K562 (cell line): ENCODE measurements around the gene TMEM126B. TPM values are rescaled to one million over a fixed set of nuclear protein-coding genes. Genes with fewer than 3 reads are reported as not detected.

Source experiments
- ATAC-seq: fragments of 200-7000 bp; cut with Tn5 transposase; 3 replicates; pipeline ENCODE4 v1.9.1; 2020; ENCODE audit warnings: moderate library complexity
- BruUV-seq: library from RNA; stranded (reverse); fragments of 400-500 nt; replicated peaks from 2 replicates; lab custom pipeline; 2021; lab: Mats Ljungman, UMichigan
- CTCF ChIA-PET: fragments of 300-600 bp; formaldehyde crosslinking; extraction: SDS; loops from one replicate; lab custom pipeline; 2021; ENCODE audit warnings: low intra/inter-chr PET ratio; lab: Yijun Ruan, JAX
- POLR2A ChIA-PET: fragments of 300-600, 350-650 bp; sonication (Branson Sonifier 250); formaldehyde crosslinking; extraction: SDS; loops from one replicate; lab custom pipeline; 2021; ENCODE audit warnings: antibody characterized with exemption, inconsistent platforms; lab: Yijun Ruan, JAX
- DNase-seq, 4 experiments: peaks; one replicate each; pipeline versions ENCODE4 v3.0.0 to v3.0.0-alpha.2; 2011 to 2018; ENCODE audit warnings: low spot score in 3 of 4, mixed read lengths in 3 of 4; ENCODE audit errors: extremely low read depth in 1 of 4
- FAIRE-seq: peaks from 2 replicates; lab custom pipeline; 2011; peaks lifted over from hg19 to GRCh38; lab: Jason Lieb, UNC
- H2AFZ ChIP-seq: 2 replicates; pipeline ENCODE4 v1.6.0; 2011; ENCODE audit warnings: low read depth, low read length, control low read depth, inconsistent platforms
- H3K27ac ChIP-seq: fragments of 200-600 bp; 3 replicates; pipeline ENCODE4 v1.8.0; 2011; ENCODE audit warnings: low read depth, mild to moderate bottlenecking, control low read depth, inconsistent platforms, low read length, moderate library complexity, mixed read lengths; ENCODE audit errors: extremely low read depth
- H3K27me3 ChIP-seq, 2 experiments: fragments of 300-600 bp in 1 of 2; 2 replicates in 1 of 2; 3 replicates in 1 of 2; pipeline versions ENCODE4 v1.6.0 to v1.8.0; 2011; ENCODE audit warnings: inconsistent platforms in 2 of 2, low read length in 2 of 2, mild to moderate bottlenecking in 1 of 2, mixed read lengths in 1 of 2, moderate library complexity in 1 of 2; ENCODE audit not compliant: control insufficient read depth in 2 of 2, insufficient read depth in 2 of 2
- H3K36me3 ChIP-seq: fragments of 300-600 bp; 3 replicates; pipeline ENCODE4 v1.8.0; 2011; ENCODE audit warnings: mild to moderate bottlenecking, low read length, inconsistent platforms; ENCODE audit not compliant: control insufficient read depth, insufficient read depth
- H3K4me1 ChIP-seq, 2 experiments: fragments of 200-600 bp in 1 of 2; replicated peaks in 1 of 2; 2 replicates in 1 of 2; 3 replicates in 1 of 2; pipeline versions ENCODE4 v1.5.1 to v1.8.0; 2011; ENCODE audit warnings: inconsistent platforms in 2 of 2, low read length in 2 of 2, mild to moderate bottlenecking in 1 of 2, mixed read lengths in 1 of 2, moderate library complexity in 1 of 2; ENCODE audit not compliant: control insufficient read depth in 2 of 2, insufficient read depth in 2 of 2
- H3K4me2 ChIP-seq: 2 replicates; pipeline ENCODE4 v1.6.1; 2011; ENCODE audit warnings: low read length, control low read depth, inconsistent platforms, mixed read lengths; ENCODE audit not compliant: insufficient read depth
- H3K4me3 ChIP-seq: fragments of 200-600 bp; sonication (generic), shearing (Covaris generic); 2 replicates; pipeline ENCODE4 v1.5.1; 2016; ENCODE audit warnings: control low read depth, inconsistent platforms
- H3K79me2 ChIP-seq: fragments of 200-600 bp; 3 replicates; pipeline ENCODE4 v1.8.0; 2011; ENCODE audit warnings: low read length, inconsistent platforms; ENCODE audit not compliant: control insufficient read depth, insufficient read depth
- H3K9ac ChIP-seq, 2 experiments: 2 replicates each; pipeline versions ENCODE4 v1.6.0 to v1.6.1; 2011; ENCODE audit warnings: low read depth in 2 of 2, low read length in 2 of 2, control low read depth in 1 of 2, inconsistent platforms in 1 of 2, mild to moderate bottlenecking in 1 of 2, mixed read lengths in 1 of 2; ENCODE audit not compliant: insufficient read depth in 1 of 2
- H3K9me1 ChIP-seq: one replicate; pipeline ENCODE4 v1.6.0; 2011; ENCODE audit warnings: inconsistent platforms, mild to moderate bottlenecking, low read length, moderate library complexity; ENCODE audit not compliant: control insufficient read depth, insufficient read depth
- H3K9me3 ChIP-seq: replicated peaks from 2 replicates; pipeline ENCODE4 v1.5.1; 2011; ENCODE audit warnings: low read depth, low read length, inconsistent platforms; ENCODE audit not compliant: control insufficient read depth, insufficient read depth
- H4K20me1 ChIP-seq: replicated peaks from 2 replicates; pipeline ENCODE4 v1.6.1; 2011; ENCODE audit warnings: low read length, inconsistent platforms, mixed read lengths; ENCODE audit not compliant: control insufficient read depth, insufficient read depth
- BDP1 ChIP-seq: IDR thresholded peaks from 3 replicates; pipeline ENCODE4 v1.6.1; 2011; ENCODE audit not compliant: insufficient read length, insufficient read depth
- ELF2 ChIP-seq: fragments of 250-450 bp; sonication (Bioruptor Pico); IDR thresholded peaks from 2 replicates; pipeline ENCODE4 v1.5.0; 2021; ENCODE audit warnings: mild to moderate bottlenecking
- KAT8 ChIP-seq: fragments of 450-650 bp; IDR thresholded peaks from 2 replicates; pipeline ENCODE4 v1.6.1; 2016; ENCODE audit warnings: low read depth, mild to moderate bottlenecking
- MED1 ChIP-seq: sonication (generic); formaldehyde crosslinking; IDR thresholded peaks from 2 replicates; pipeline ENCODE4 v1.8.1; 2023; ENCODE audit warnings: missing genetic modification reagents, borderline replicate concordance
- NEUROD1 ChIP-seq: fragments of 150-350 bp; IDR thresholded peaks from 2 replicates; pipeline ENCODE4 v1.6.1; 2014; ENCODE audit warnings: borderline replicate concordance, low read length, low read depth; ENCODE audit not compliant: partially characterized antibody
- NFE2 ChIP-seq: IDR thresholded peaks from 2 replicates; pipeline ENCODE4 v1.6.1; 2014; ENCODE audit warnings: antibody characterized with exemption, low read depth
- NFIX ChIP-seq: fragments of 250-450 bp; sonication (Bioruptor Pico); IDR thresholded peaks from 2 replicates; pipeline ENCODE4 v1.4.0; 2020; ENCODE audit warnings: low read depth, mild to moderate bottlenecking, moderate library complexity
- SNIP1 ChIP-seq: fragments of 450-650 bp; IDR thresholded peaks from 2 replicates; pipeline ENCODE4 v1.7.1; 2017; ENCODE audit warnings: low read depth, mild to moderate bottlenecking
- ZBTB43 ChIP-seq: sonication (generic); formaldehyde crosslinking; IDR thresholded peaks from 2 replicates; pipeline ENCODE4 v1.8.0; 2023; ENCODE audit warnings: mild to moderate bottlenecking, missing genetic modification reagents
- ZNF133 ChIP-seq: fragments of 250-450 bp; sonication (Bioruptor Pico); IDR thresholded peaks from 2 replicates; pipeline ENCODE4 v1.4.0; 2020; ENCODE audit warnings: mild to moderate bottlenecking
- ZNF277 ChIP-seq: fragments of 250-450 bp; sonication (Bioruptor Pico); IDR thresholded peaks from 2 replicates; pipeline ENCODE4 v1.8.0; 2022; ENCODE audit warnings: inconsistent platforms, mild to moderate bottlenecking, moderate library complexity, borderline replicate concordance
- ZNF584 ChIP-seq: fragments of 200-800 bp; sonication (Bioruptor generic); IDR thresholded peaks from 2 replicates; pipeline ENCODE4 v1.6.1; 2016; ENCODE audit warnings: low read depth, mild to moderate bottlenecking, missing genetic modification characterization, missing compliant biosample characterization
- WGBS: fragments of 100-300 bp; shearing (Covaris generic); methylation state at CpG from one replicate; pipeline ENCODE4 v1.1.6; 2016; ENCODE audit warnings: low coverage, mixed read lengths; ENCODE audit not compliant: insufficient coverage; ENCODE audit errors: missing lambda C conversion rate; 5-methylcytosine and 5-hydroxymethylcytosine counted together
- in situ Hi-C: fragments of 300-500 bp; cut with MboI; formaldehyde crosslinking; loops from 4 replicates; pipeline ENCODE4 v1.15.0; 2018; ENCODE audit warnings: inconsistent platforms, mixed read lengths
- intact Hi-C: fragments of 100-400 bp; cut with micrococcal nuclease; formaldehyde crosslinking; loops from 2 replicates; pipeline ENCODE4 v1.14.2; 2022
- polyA plus RNA-seq, 8 experiments: library from polyadenylated mRNA; depleted of rRNA in 4 of 8; stranded (reverse) in 5 of 8; unstranded in 3 of 8; fragments of >200 nt; fragmentation: Nextera tagmentation in 2 of 8; fragmentation: Illumina TruSeq in 1 of 8; extraction: Ambion mirVana in 2 of 8; extraction: Trizol in 1 of 8; gene quantifications; 2 replicates each; pipeline versions ENCODE4 v1.2.1 to v1.2.3, GENCODE V29; 2011 to 2014; ENCODE audit warnings: inconsistent platforms in 1 of 8, missing spikeins in 1 of 8
- total RNA-seq, 7 experiments: library from RNA; depleted of rRNA in 6 of 7; stranded (reverse); fragments of >200 nt in 6 of 7; fragmentation: Illumina TruSeq in 2 of 7; extraction: Trizol in 2 of 7; gene quantifications; 2 replicates each; pipeline versions ENCODE4 v1.2.1 to v1.2.3, GENCODE V29; 2011 to 2021; ENCODE audit warnings: low replicate concordance in 1 of 7

TMEM126B gene
- total and polyA plus RNA-seq, 9 of the 15 experiments (the other 6 are each of a cell fraction or from before 2014, with no cell fraction given), result 85.5 to 226 (median 164) TPM

GRCh38 chr11:85647078-85647477 is 18.7 kb downstream of the TMEM126B start:
- H3K9me3 ChIP-seq, result no peaks in the 10 kb centered on the region
- intact Hi-C loops (no loop called here), in situ Hi-C loops (no loop called here)
- H3K4me3 ChIP-seq, result peak overlapping the region; percentile 54
- FAIRE-seq (no peak), ATAC-seq (peak; percentile 10; the same call in 1 of the 3 replicates), DNase-seq (no peak)
- peak overlapping the region; percentile 92 for H3K4me2 ChIP-seq
- H2AFZ ChIP-seq, result peak overlapping the region; percentile 95
- H3K9me1 ChIP-seq, result no peaks in the 10 kb centered on the region
- peak overlapping the region; percentile 88 for H3K27ac ChIP-seq
- TF ChIP-seq MED1 (CRISPR knock-in tag), result no peak
- no peak for TF ChIP-seq NEUROD1
- peaks cover 32% of the 10 kb centered on the region for H3K79me2 ChIP-seq
- ChIA-PET CTCF (no interaction called here), POLR2A (interaction anchor here (0.6 to 7.8 kb wide), 7 partner anchors 11 to 907 kb away, joined by 3 to 145 read pairs (median 5); partner anchors contain the start of genes CCDC89, CREBZF, DLG2 and TMEM126B)
- no peaks in the 10 kb centered on the region for H3K27me3 ChIP-seq
- H3K36me3 ChIP-seq, result peaks cover 10% of the 10 kb centered on the region
- H4K20me1 ChIP-seq, result no peaks in the 10 kb centered on the region
- WGBS, result 0% methylated on average over 2 of the region's 2 CpGs
- H3K9ac ChIP-seq, result peak overlapping the region; percentile 39 to 88; a peak in 3 of 4 replicates
- no TSS peak for BruUV-seq
- H3K4me1 ChIP-seq, result peaks cover 6 to 10% of the 10 kb centered on the region in 2 experiments; a peak in 3 of 5 replicates

GRCh38 chr11:85647604-85648299 is 19.4 kb downstream of the TMEM126B start, which contains the start of gene TMEM126A:
TSS of gene TMEM126A (plus strand) at chr11:85647967. CDS start at chr11:85650256, 2,289 bp downstream.
- no TSS peak for BruUV-seq
- in situ Hi-C loops (no loop called here), intact Hi-C loops (loop anchor here (2.0 kb wide), 1 partner anchor 15 kb away; no protein-coding TSS in a partner anchor)
- Histone ChIP-seq H3K4me3 (peak within 1 kb of the TSS; percentile 54), H2AFZ (peak within 1 kb of the TSS; percentile 95), H3K4me1 (peaks cover 6 to 10% of the 10 kb centered on the region in 2 experiments; a peak in 3 of 5 replicates), H3K4me2 (peak within 1 kb of the TSS; percentile 92), H3K27me3 (no peaks in the 10 kb centered on the region), H3K27ac (peak within 1 kb of the TSS; percentile 88), H4K20me1 (no peaks in the 10 kb centered on the region), H3K9ac (peak within 1 kb of the TSS; percentile 88 to 91), H3K9me1 (no peaks in the 10 kb centered on the region), H3K36me3 (peaks cover 11% of the 10 kb centered on the region), H3K9me3 (no peaks in the 10 kb centered on the region), H3K79me2 (peaks cover 33% of the 10 kb centered on the region)
- ChIA-PET CTCF (no interaction called here), POLR2A (interaction anchor here (0.6 to 7.8 kb wide), 10 partner anchors 9 to 1261 kb away, joined by 3 to 145 read pairs (median 4); partner anchors contain the start of genes CCDC89, CREBZF, DLG2 and TMEM126B)
- FAIRE-seq (peak; percentile 95), ATAC-seq (peak; percentile 94), DNase-seq (peak; percentile 71 to 97 (median 82))
- WGBS, result 1% methylated on average over 33 of the region's 33 CpGs
- no peak for TF ChIP-seq ZNF584 (CRISPR knock-in tag)
- TF ChIP-seq ELF2 (CRISPR knock-in tag), result peak; percentile 77; the same call in 1 of the 2 replicates
- TF ChIP-seq NFE2, result no peak
- no peak for TF ChIP-seq KAT8
- TF ChIP-seq ZNF133 (CRISPR knock-in tag), result no peak
- TF ChIP-seq NFIX (CRISPR knock-in tag), result no peak
- TF ChIP-seq BDP1, result no peak
- TF ChIP-seq ZBTB43 (CRISPR knock-in tag), result no peak
- no peak for TF ChIP-seq ZNF277 (CRISPR knock-in tag)
- no peak for TF ChIP-seq SNIP1
